Fibroblast of lung (primary cell): ENCODE data around the gene FCF1.

ENCODE experiments used
- CTCF ChIP-seq, 2 donors: IDR thresholded peaks in 1 of 2; conservative IDR thresholded peaks in 1 of 2; 1 replicate in 1 of 2; 2 replicates in 1 of 2; pipeline ENCODE4 v1.5.1; 2011 to 2012; ENCODE audit warnings: low read length in 2 of 2, control low read depth in 1 of 2, inconsistent platforms in 1 of 2, low read depth in 1 of 2, mild to moderate bottlenecking in 1 of 2
- EZH2 ChIP-seq: IDR thresholded peaks from 2 replicates; pipeline ENCODE4 v1.5.1; 2012; ENCODE audit warnings: low read length, control low read depth, mild to moderate bottlenecking; ENCODE audit errors: missing control alignments

DNA sequence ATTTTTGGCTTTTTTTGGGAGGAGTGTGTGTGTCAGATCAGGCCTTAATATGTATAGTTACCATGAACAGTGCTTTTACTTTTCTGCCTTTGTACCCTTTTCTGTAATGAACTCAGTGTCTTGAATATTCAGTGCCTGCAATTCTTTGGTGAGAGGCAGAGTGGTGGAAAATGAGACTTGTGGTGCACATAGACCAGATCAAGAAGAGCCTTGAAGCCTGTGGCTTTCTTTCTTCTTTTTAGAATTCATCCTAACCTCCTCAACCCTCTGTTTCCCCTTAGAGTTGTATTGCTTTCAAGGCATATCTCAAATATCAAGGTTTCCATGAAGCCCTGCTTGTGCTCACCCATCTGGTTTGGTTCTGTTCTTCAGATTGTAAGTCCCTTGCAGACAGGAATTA lies 52.8 kb downstream of the FCF1 start:
- TF ChIP-seq CTCF (conservative IDR thresholded peaks at IDR 0.05 in 1 of 2, IDR thresholded peaks at IDR 0.05 in 1 of 2; ENCODE audit: low read depth in 1 of 2, low read length in 2 of 2) (no peak), EZH2 (no peak)
